ENCODE results near the gene TMPRSS11A.

TMPRSS11A gene

GRCh38 chr4:67911638-67912037, 51.7 kb downstream of the TMPRSS11A start:
- no peak for DNase-seq (ENCODE audit: low spot score)

- DNase-seq (ENCODE audit: low spot score) = no peak
These were observed 52.2 kb downstream of the TMPRSS11A start for GRCh38 chr4:67911141-67911540.

GRCh38 chr4:67910585-67910905, 52.7 kb downstream of the TMPRSS11A start:
- no peak for DNase-seq (ENCODE audit: low spot score)

- DNase-seq (ENCODE audit: low spot score) = no peak
These were observed 53.2 kb downstream of the TMPRSS11A start for GRCh38 chr4:67909905-67910584.

- DNase-seq (ENCODE audit: low spot score) = no peak
These were observed 55.6 kb downstream of the TMPRSS11A start for GRCh38 chr4:67907650-67908049.

GRCh38 chr4:67899096-67899495, 64.2 kb downstream of the TMPRSS11A start:
- DNase-seq (ENCODE audit: low spot score) = no peak

GRCh38 chr4:67897686-67898085, 65.6 kb downstream of the TMPRSS11A start:
- DNase-seq (ENCODE audit: low spot score) = no peak

GRCh38 chr4:67896421-67897065, 66.8 kb downstream of the TMPRSS11A start:
- DNase-seq (ENCODE audit: low spot score) = no peak

- DNase-seq (ENCODE audit: low spot score) = no peak
These were observed 68.6 kb downstream of the TMPRSS11A start for GRCh38 chr4:67894659-67895058.

GRCh38 chr4:67892905-67893304, 70.4 kb downstream of the TMPRSS11A start:
- DNase-seq (ENCODE audit: low spot score) = no peak

- DNase-seq (ENCODE audit: low spot score) = no peak
These were observed 71.0 kb downstream of the TMPRSS11A start for GRCh38 chr4:67892253-67892652.

- DNase-seq (ENCODE audit: low spot score) = no peak
These were observed 71.6 kb downstream of the TMPRSS11A start for GRCh38 chr4:67891645-67892044.

GRCh38 chr4:67886281-67886680, 77.0 kb downstream of the TMPRSS11A start:
- DNase-seq (ENCODE audit: low spot score) = no peak

- no peak for DNase-seq (ENCODE audit: low spot score)
These were observed 77.5 kb downstream of the TMPRSS11A start for GRCh38 chr4:67885762-67886161.

- DNase-seq (ENCODE audit: low spot score) = no peak
These were observed 78.6 kb downstream of the TMPRSS11A start for GRCh38 chr4:67884701-67885100.

- no peak for DNase-seq (ENCODE audit: low spot score)
These were observed 79.4 kb downstream of the TMPRSS11A start, which contains the start of gene TMPRSS11D for GRCh38 chr4:67883902-67884301. TSS of gene TMPRSS11D (minus strand) at chr4:67884002. CDS start at chr4:67883933, 69 bp downstream.

- no peak for DNase-seq (ENCODE audit: low spot score)
These were observed 79.8 kb downstream of the TMPRSS11A start for GRCh38 chr4:67883458-67883857.

- DNase-seq (ENCODE audit: low spot score) = no peak
These were observed 82.3 kb downstream of the TMPRSS11A start for GRCh38 chr4:67880866-67881610.

- no peak for DNase-seq (ENCODE audit: low spot score)
These were observed 83.8 kb downstream of the TMPRSS11A start for GRCh38 chr4:67879486-67879885.

- DNase-seq (ENCODE audit: low spot score) = no peak
These were observed 86.2 kb downstream of the TMPRSS11A start for GRCh38 chr4:67877086-67877485.

- DNase-seq (ENCODE audit: low spot score) = no peak
These were observed 88.3 kb downstream of the TMPRSS11A start for GRCh38 chr4:67874986-67875385.

GRCh38 chr4:67873116-67873515, 90.2 kb downstream of the TMPRSS11A start:
- no peak for DNase-seq (ENCODE audit: low spot score)

GRCh38 chr4:67871867-67872266, 91.4 kb downstream of the TMPRSS11A start:
- peak; percentile 41 for DNase-seq (ENCODE audit: low spot score)

All from pons (tissue), 1 donor.